Loucy (cell line): ENCODE results near the gene CD302.

Experiments used
- CTCF ChIP-seq: fragments of 200-600 bp; sonication (generic); conservative IDR thresholded peaks from 2 replicates; pipeline ENCODE4 v1.5.1; 2014; ENCODE audit warnings: mild to moderate bottlenecking, antibody characterized with exemption, low read length
- EZH2phosphoT487 ChIP-seq: fragments of 200-600 bp; IDR thresholded peaks from 2 replicates; pipeline ENCODE4 v1.6.1; 2018; ENCODE audit warnings: antibody characterized with exemption, mild to moderate bottlenecking, moderate library complexity, borderline replicate concordance

DNA sequence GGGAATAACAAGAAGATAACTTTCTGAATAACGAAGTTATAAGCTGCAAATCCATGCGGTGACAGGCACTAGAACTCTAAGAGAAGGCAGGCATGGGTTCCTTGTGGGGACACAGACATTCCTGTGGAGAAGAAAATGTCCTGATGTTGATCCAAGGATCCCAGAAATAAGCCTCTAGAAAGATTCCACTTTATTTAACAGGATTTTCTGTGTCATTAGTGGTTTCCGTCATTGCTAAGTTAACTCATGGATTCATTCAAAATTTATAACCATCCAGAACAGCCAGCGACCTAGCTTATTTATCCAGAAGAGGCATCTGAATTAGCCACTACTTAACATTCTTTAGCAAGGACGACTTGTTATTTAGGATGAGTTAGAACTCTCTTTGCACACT lies 10.0 kb upstream of the CD302 start:
- TF ChIP-seq CTCF (no peak), EZH2phosphoT487 (no peak)
